NCI-H82 treated with DMSO at 0.1 percent for 48 hours (cell line): Measurements from ENCODE around the gene TENM4.

Experiments used
- DNase-seq: peaks from one replicate; lab custom pipeline; 2025; ENCODE audit not compliant: unreplicated experiment; lab: John Stamatoyannopoulos, UW

The TENM4 gene

GRCh38 chr11:79035881-79036280 lies 404.9 kb downstream of the TENM4 start:
- DNase-seq: no peak

GRCh38 chr11:79033833-79034232 lies 407.0 kb downstream of the TENM4 start:
- no peak for DNase-seq

- peak; percentile 52 for DNase-seq
These were observed 410.4 kb downstream of the TENM4 start for GRCh38 chr11:79030448-79030847.

- no peak for DNase-seq
These were observed 412.6 kb downstream of the TENM4 start for GRCh38 chr11:79028225-79028624.

GRCh38 chr11:79026803-79027445 lies 413.9 kb downstream of the TENM4 start:
- DNase-seq: no peak

- no peak for DNase-seq
These were observed 415.2 kb downstream of the TENM4 start for GRCh38 chr11:79025622-79026021.

- no peak for DNase-seq
These were observed 415.7 kb downstream of the TENM4 start for GRCh38 chr11:79025097-79025496.

GRCh38 chr11:79022265-79022664 lies 418.6 kb downstream of the TENM4 start:
- no peak for DNase-seq

- DNase-seq: no peak
These were observed 419.2 kb downstream of the TENM4 start for GRCh38 chr11:79021601-79022000.

- no peak for DNase-seq
These were observed 420.9 kb downstream of the TENM4 start for GRCh38 chr11:79019975-79020374.

GRCh38 chr11:79019277-79019676 lies 421.6 kb downstream of the TENM4 start:
- no peak for DNase-seq

- peak; percentile 91 for DNase-seq
These were observed 422.4 kb downstream of the TENM4 start for GRCh38 chr11:79018371-79018849.

- no peak for DNase-seq
These were observed 423.0 kb downstream of the TENM4 start for GRCh38 chr11:79017811-79018210.

GRCh38 chr11:79013509-79013908 lies 427.3 kb downstream of the TENM4 start:
- no peak for DNase-seq

- DNase-seq: no peak
These were observed 429.5 kb downstream of the TENM4 start for GRCh38 chr11:79011357-79011756.

- DNase-seq: no peak
These were observed 432.9 kb downstream of the TENM4 start for GRCh38 chr11:79007771-79008402.

GRCh38 chr11:79006854-79007253 lies 434.0 kb downstream of the TENM4 start:
- DNase-seq: no peak

- DNase-seq: no peak
These were observed 444.8 kb downstream of the TENM4 start for GRCh38 chr11:78996007-78996406.

- no peak for DNase-seq
These were observed 445.7 kb downstream of the TENM4 start for GRCh38 chr11:78995171-78995570.

- DNase-seq: no peak
These were observed 446.9 kb downstream of the TENM4 start for GRCh38 chr11:78993802-78994430.

- no peak for DNase-seq
These were observed 449.1 kb downstream of the TENM4 start for GRCh38 chr11:78991681-78992080.

- no peak for DNase-seq
These were observed 450.6 kb downstream of the TENM4 start for GRCh38 chr11:78990261-78990660.
